GM21717 (cell line): ENCODE data around the gene APOF.
"Not testable (repeated sequence)": the region's sequence is repeated elsewhere in the genome, so short reads cannot be mapped to it uniquely, and the experiment has no call there.

Experiments
- ATAC-seq: cut with Tn5 transposase; IDR thresholded peaks from one replicate; pipeline ENCODE4 v1.9.1; 2021; ENCODE audit warnings: mild to moderate bottlenecking, moderate library complexity; ENCODE audit not compliant: unreplicated experiment

Gene APOF

DNA sequence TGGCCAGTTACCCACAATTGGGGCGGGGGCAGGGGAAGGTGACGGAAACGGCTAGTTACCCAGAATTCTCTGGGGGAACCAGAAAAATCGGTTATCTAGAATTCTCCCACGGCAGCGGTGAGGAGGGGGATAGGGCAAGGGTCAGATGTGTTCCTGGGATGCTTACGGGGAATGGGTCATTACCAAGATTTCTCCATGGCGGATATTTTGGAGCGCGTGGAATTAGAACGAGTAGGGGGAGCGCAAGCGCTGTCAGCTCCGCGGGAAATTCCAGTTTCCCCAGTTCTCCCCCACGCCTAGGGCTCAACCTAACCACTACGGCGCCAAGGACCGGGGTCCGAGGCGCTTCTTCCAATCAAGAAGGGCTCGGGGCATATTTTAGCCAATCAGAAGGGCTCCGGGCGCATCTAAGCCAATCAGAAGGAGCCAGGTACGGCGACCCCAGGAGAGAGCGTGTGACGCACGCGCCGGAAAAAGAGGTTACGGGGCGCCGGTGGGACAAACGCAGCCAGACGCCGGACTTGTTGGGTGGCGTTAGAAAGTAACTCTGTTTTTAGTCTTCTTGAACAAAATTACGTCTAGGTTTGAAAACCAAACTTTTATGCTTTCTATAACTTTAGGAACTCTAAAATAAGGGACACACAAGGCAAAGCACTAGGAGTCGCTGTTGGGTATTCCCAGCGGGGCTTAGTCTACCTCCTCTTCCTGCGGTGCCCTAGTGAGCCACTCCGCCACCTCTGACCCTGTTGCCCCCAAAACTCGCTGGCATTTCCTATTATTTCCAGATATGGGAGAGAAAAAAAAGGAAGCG lies 28.8 kb downstream of the APOF start, which contains the start of gene PAN2:
TSS of gene PAN2 (minus strand) at position 322 of the 811 bp plus-strand sequence. CDS start 906 bp downstream, outside the sequence.
- ATAC-seq: peak; percentile 84

DNA sequence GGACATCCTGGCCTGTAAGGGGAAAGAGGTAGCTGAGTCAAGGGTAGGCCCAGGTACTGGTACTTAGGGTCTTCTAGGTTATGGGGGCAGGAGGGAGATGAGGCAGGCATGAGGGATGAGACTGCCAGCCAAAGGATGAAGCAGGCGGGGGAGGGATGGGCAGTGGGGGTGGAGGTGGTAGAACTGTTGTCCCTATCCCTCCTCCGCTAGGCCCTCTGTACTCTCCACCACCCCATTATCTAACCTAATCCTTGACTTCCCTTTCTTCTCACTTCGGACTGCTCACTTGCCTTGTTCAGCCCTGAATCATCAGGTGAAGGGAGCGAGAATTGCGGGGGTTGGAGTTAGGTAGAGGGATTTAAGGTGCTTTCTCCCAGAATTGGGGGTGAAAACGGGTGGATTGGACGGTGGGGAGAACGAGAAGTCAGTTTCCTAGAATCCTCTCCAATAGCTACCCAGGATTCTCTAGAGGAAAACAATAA lies 29.4 kb downstream of the APOF start:
- ATAC-seq: no peak

DNA sequence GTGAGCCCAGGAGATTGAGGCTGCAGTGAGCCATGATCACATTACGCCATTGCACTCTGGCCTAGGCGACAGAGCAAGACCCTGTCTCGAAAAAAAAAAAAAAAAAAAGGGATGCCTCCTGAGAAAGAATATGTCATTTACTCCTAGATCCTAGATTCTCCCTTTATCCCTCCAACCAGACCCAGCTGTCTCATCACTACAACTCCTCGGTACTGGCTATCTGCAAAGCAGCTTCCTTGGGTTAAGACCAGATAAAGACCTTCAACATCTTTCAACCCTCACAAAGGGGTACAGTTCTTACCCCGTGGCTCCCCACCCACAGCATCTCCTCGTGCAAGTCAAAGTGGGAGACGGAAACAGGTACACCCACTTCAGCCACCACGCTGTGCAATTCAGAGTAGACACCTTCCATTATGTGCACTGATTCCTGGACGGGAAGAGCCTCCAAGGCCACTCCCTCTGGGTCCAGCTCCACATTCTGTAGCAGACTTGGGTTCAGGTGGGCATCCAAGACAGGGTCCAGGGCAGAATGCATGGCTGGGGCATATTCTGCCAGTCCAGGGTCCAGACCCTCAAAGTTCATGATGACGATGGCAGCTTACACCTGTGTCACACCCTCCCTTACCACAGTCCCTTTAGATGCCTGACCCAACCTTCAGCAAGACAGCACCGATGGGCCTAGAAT lies 30.0 kb downstream of the APOF start:
- no peak for ATAC-seq

DNA sequence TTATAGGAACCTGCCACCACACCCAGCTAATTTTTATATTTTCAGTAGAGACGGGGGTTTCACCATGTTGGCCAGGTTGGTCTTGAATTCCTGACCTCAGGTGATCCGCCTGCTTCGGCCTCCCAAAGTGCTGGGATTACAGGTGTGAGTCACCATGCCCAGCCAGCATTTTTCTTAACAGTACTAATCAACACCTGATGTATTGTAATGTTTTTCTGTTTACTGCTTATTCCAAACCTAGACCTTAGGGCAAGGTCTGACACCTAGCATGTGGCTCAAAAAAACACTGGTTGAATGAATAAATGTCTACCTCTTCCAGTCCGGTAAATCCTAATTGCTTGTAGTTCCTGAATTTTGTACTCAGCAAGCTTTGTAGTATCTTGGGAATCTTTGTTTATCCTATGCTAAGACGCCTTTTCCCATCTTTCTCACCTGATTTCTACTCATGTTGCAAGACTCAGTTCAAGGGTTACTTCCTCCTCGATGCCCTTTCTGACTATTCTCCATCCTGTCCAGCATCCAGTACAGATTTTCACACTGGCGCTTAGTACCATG lies 31.6 kb downstream of the APOF start:
- ATAC-seq: no peak

DNA sequence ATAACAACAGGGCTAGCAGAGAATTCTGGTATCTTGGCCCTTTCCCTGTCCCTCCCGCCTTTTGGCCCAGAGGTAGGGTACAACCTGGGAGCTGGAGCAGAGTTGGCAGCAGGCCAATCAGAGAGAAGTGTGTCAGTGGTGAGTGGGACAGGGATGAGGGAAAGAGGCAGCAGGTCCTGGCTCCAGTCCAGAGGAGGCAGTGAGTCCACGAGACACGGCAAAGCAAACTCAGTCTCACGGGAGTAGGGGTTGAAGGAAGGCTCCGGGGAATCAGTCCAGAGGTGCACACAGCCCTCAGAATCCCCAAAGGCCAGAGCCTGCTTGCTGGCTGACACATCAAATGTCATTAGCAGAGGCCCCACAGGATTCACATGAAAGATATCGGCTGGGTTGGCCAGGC lies 36.1 kb downstream of the APOF start:
- no peak for ATAC-seq

DNA sequence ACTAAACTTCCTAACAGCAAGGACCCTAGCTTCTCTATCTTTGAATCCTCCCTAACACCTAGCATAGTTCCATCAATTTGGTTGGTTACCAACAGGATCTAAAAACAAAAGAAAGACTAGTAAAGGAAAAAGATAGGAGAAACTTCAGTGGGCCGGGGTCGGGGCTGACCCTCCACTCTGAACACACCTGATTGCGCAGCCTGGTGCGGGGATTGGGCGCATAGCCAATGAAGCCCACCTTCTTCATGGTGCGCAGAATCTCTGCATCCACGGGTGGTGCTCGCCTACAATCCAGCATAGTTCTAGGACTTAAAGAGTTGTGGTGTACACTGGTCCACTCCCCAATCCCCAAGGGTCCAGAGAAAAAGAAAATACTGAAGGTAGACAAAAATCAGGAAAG lies 36.5 kb downstream of the APOF start:
- ATAC-seq: no peak

DNA sequence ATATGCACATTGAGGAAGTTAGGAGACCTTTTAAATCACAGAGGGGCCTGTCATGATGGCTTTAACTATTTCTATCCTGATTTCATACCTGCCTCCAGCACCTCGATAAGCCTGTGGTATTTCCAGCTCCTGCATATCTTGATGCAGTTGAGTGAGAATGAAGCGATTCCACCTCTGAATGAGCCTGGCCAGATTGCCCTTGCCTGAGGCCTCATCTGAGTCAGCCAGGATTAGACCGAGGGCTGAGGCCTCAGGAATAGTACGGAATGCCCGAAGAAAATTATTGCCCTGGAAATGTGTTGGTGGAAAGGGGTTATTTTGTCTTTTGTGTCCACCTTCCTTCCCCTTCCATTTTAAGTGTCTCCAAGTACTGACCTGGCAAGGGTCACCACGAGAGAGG lies 38.5 kb downstream of the APOF start:
- no peak for ATAC-seq

DNA sequence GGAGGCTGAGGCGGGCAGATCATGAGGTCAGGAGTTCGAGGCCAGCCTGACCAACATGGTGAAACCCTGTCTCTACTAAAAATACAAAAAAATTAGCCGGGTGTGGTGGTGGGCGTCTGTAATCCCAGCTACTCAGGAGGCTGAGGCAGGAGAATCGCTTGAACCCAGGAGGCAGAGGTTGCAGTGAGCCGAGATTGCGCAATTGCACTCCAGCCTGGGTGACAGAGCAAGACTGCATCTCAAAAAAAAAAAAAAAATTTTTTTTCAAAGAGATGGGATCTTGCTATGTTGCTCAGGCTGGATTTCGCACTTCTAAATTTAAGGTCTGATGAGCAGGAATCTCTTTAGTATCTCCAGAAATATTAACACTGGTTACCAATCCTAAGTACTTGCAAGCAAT lies 41.0 kb downstream of the APOF start:
- ATAC-seq: not testable (repeated sequence)

DNA sequence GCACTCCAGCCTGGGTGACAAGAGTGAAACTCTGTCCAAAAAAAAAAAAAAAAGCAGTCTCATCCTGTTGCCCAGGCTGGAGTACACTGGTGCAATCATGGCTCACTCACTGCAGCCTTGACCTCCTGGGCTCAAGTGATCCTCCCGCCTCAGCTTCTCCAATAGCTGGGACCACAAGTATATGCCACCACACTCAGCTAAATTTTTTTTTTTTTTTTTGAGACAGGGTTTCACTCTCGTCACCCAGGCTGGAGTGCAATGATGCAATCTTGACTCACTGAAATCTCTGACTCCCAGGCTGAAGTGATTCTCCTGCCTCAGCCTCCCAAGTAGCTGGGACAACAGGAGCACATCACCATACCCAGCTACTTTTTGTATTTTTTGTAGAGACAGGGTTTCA lies 41.6 kb downstream of the APOF start:
- ATAC-seq: no peak

DNA sequence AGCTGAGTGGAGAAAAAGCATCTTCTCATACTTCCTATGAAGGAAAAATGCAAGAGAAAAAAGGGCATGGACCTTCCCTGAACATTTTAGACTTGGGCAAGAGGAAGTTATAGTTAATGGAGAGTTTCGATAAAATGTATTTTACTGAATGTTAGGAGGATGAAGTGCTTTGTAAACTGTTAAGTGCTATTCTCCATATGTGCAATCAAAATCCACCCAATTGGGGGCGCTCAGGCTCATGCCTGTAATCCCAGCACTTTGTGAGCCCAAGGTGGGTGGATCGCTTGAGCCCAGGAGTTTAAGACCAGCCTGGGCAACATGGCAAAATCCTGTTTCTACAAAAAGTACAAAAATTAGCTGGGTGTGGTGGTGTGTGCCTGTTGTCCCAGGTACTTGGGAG lies 45.0 kb downstream of the APOF start:
- ATAC-seq: no peak

DNA sequence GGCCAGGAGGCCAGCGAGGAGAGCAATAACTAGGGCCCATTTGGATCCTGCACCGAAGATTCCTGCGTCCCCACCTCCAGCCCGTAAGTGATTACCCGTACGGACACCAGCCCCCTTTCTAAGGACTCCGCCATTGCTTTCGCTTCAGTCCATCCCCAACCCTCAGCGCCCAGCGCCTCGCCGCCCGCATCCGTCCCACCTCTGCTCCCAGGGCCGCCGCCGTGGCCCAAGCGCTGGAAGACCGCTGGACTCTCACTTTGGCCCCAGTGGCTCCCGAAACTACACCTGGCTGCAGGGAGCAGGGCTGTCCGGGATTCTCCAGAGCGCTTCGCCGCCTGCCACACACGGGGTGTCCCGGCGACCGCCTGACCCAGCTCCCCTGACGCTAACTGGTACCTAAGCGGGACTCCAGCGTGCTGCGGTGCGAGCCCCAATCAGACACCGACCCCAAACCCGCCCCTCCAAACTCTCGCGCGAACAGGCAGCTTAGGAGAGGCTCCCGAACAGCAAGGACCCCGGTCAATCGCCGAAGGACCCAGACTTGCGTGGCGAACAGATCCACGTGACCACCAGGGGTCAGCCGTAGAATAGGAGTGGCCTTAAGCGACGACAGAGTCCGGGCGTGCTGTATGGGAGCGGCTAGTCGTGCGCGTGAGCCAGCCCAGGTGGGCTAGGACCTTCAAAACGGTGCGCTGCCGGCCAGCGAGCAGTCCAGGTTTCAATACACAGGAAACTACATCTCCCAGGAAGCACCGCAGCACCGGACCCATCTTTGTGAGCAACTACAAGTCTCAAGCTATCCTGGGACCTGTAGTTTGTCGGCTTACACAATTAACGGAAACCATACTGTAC lies 46.8 kb downstream of the APOF start, which contains the start of gene CNPY2:
TSS of gene CNPY2 (minus strand) at position 367 of the 852 bp plus-strand sequence. CDS start 771 bp downstream, outside the sequence.
- peak; percentile 91 for ATAC-seq

DNA sequence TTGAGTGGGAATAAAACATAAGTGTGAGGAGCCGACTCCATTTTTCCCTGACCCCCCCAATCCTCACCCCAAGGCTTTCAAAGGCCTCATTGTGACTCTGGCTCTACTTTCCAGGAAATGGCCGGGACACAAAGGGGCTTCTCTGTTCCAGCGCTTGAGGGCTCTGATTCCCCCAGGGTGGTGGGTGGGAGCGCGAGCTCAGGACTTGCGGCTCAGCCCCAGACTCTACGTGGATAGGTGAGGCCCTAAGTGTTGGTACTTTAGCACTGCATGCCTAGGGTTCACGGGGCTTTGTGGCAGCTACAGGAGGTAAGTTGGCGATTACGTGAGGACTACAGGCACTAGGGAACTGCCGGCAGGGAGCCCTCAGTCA lies 47.4 kb downstream of the APOF start:
- no peak for ATAC-seq

DNA sequence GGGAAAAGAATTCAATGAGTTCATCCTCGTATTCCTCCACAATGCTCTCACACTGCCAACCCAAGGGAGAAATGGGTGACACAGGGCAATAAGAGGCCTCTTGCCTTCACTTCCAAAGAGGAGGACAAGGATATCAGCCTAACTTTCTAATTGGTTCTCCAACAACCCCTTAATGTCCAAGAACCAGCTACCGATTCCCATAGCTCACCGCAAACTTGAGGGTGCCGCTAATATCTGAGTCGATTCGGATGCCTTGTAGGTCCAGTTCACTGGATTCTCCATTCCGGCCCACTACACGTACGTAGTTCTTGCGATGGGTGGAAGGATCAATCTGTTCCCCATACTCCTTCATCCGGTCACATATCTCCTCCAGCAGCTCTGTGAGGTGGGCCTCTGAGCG lies 51.7 kb downstream of the APOF start:
- ATAC-seq: no peak
